GM13976 (cell line): Measurements from ENCODE around the gene CNOT1.
"Not testable (repeated sequence)": the region's sequence is repeated elsewhere in the genome, so short reads cannot be mapped to it uniquely, and the experiment has no call there.

Experiments
- DNase-seq: peaks from one replicate; pipeline ENCODE4 v3.0.0; 2012; ENCODE audit warnings: low spot score
- CTCF ChIP-seq: IDR thresholded peaks from 2 replicates; pipeline ENCODE4 v1.5.1; 2012; ENCODE audit warnings: borderline replicate concordance, mild to moderate bottlenecking; ENCODE audit not compliant: insufficient read depth; ENCODE audit errors: extremely low read depth, missing control alignments, control extremely low read depth
- in situ Hi-C: fragments of 300-500 bp; cut with MboI; formaldehyde crosslinking; loops from one replicate; pipeline ENCODE4 v1.12.0; 2022; ENCODE audit warnings: low sequenced_read_pairs, mixed read lengths, inconsistent platforms; ENCODE audit not compliant: unreplicated experiment

CNOT1 gene

GRCh38 chr16:58494981-58495520 lies 134.6 kb downstream of the CNOT1 start:
- in situ Hi-C loops = loop anchor here (5.0 kb wide), 1 partner anchor 158 kb away; no protein-coding TSS in a partner anchor
- peak; percentile 92 for DNase-seq
- no peak for TF ChIP-seq CTCF

GRCh38 chr16:58493756-58494431 lies 135.7 kb downstream of the CNOT1 start:
- DNase-seq = no peak
- no peak for TF ChIP-seq CTCF
- in situ Hi-C loops = loop anchor here (5.0 kb wide), 1 partner anchor 157 kb away; no protein-coding TSS in a partner anchor

- TF ChIP-seq CTCF = no peak
- in situ Hi-C loops = loop anchor here (5.0 kb wide), 1 partner anchor 155 kb away; no protein-coding TSS in a partner anchor
- DNase-seq = no peak
These were observed 136.9 kb downstream of the CNOT1 start for GRCh38 chr16:58492735-58493134.

GRCh38 chr16:58492066-58492465 lies 137.6 kb downstream of the CNOT1 start:
- TF ChIP-seq CTCF = no peak
- in situ Hi-C loops = loop anchor here (5.0 kb wide), 1 partner anchor 155 kb away; no protein-coding TSS in a partner anchor
- no peak for DNase-seq

GRCh38 chr16:58490539-58490938 lies 139.1 kb downstream of the CNOT1 start:
- in situ Hi-C loops = loop anchor here (5.0 kb wide), 1 partner anchor 153 kb away; no protein-coding TSS in a partner anchor
- DNase-seq = not testable (repeated sequence)

- in situ Hi-C loops = loop anchor here (5.0 kb wide), 1 partner anchor 153 kb away; no protein-coding TSS in a partner anchor
- no peak for DNase-seq
- no peak for TF ChIP-seq CTCF
These were observed 139.6 kb downstream of the CNOT1 start for GRCh38 chr16:58490065-58490464.

- in situ Hi-C loops = no loop called here
- no peak for DNase-seq
- no peak for TF ChIP-seq CTCF
These were observed 141.1 kb downstream of the CNOT1 start for GRCh38 chr16:58488531-58488930.
